ENCODE measurements around the gene SLC6A16. TPM values are rescaled to one million over a fixed set of nuclear protein-coding genes. Genes with fewer than 3 reads are reported as not detected.

SLC6A16 gene
- total and polyA plus RNA-seq, 2 of the 8 experiments (the other 6 are each of a cell fraction or from before 2014, with no cell fraction given): 1.1 to 1.5 TPM

- TF ChIP-seq PHF8 (conservative IDR thresholded peaks at IDR 0.05; ENCODE audit: low read depth, low read length) (no peak), CHD1 (IDR thresholded peaks at IDR 0.05; ENCODE audit: low read depth, low read length) (no peak), TAF7 (optimal IDR thresholded peaks at IDR 0.05; ENCODE audit: borderline replicate concordance, low read depth, low read length) (no peak), ZNF274 (IDR thresholded peaks at IDR 0.05; ENCODE audit: borderline replicate concordance, extremely low read depth, low read length) (no peak), POU5F1 (IDR thresholded peaks at IDR 0.05; ENCODE audit: low read depth, low read length) (no peak), CTBP2 (IDR thresholded peaks at IDR 0.05; ENCODE audit: borderline replicate concordance, insufficient read depth, insufficient read length, low read length) (no peak), CREB1 (IDR thresholded peaks at IDR 0.05) (peak; percentile 28; the same call in 1 of the 2 replicates), EZH2 (IDR thresholded peaks at IDR 0.05; ENCODE audit: low read depth, low read length, severe bottlenecking) (no peak), HDAC6 (IDR thresholded peaks at IDR 0.05; ENCODE audit: low read depth, low read length) (no peak), BCL11A (IDR thresholded peaks at IDR 0.05; ENCODE audit: low read depth in 2 of 2, low read length in 2 of 2) (no peak), RFX5 (IDR thresholded peaks at IDR 0.05; ENCODE audit: borderline replicate concordance, low read depth, low read length) (no peak), CBX5 (IDR thresholded peaks at IDR 0.05; ENCODE audit: low read depth, low read length) (no peak), SIX5 (IDR thresholded peaks at IDR 0.05; ENCODE audit: low read depth, low read length) (no peak), RXRA (IDR thresholded peaks at IDR 0.05; ENCODE audit: insufficient read depth, low read depth, low read length) (no peak), BRCA1 (IDR thresholded peaks at IDR 0.05; ENCODE audit: low read depth, low read length) (no peak), ASH2L (IDR thresholded peaks at IDR 0.05; ENCODE audit: low read length) (no peak), EGR1 (IDR thresholded peaks at IDR 0.05; ENCODE audit: borderline replicate concordance, low read depth, low read length) (no peak), KDM1A (IDR thresholded peaks at IDR 0.05; ENCODE audit: borderline replicate concordance, low read length) (no peak), TEAD4 (IDR thresholded peaks at IDR 0.05; ENCODE audit: low read depth, low read length) (peak; percentile 37; the same call in 1 of the 2 replicates), POLR2A (IDR thresholded peaks at IDR 0.05; ENCODE audit: control extremely low read depth in 1 of 2, low read depth in 2 of 2, low read length in 2 of 2) (no peak), RNF2 (IDR thresholded peaks at IDR 0.05; ENCODE audit: borderline replicate concordance, low read depth, low read length, missing control alignments, poor library complexity, severe bottlenecking) (no peak), SIRT6 (IDR thresholded peaks at IDR 0.05; ENCODE audit: low read length) (no peak)
- TF ChIP-seq, protein P1, sequence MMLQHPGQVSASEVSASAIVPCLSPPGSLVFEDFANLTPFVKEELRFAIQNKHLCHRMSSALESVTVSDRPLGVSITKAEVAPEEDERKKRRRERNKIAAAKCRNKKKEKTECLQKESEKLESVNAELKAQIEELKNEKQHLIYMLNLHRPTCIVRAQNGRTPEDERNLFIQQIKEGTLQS (IDR thresholded peaks at IDR 0.05; ENCODE audit: insufficient read depth, low read depth, low read length): no peak
- TF ChIP-seq, protein P2, sequence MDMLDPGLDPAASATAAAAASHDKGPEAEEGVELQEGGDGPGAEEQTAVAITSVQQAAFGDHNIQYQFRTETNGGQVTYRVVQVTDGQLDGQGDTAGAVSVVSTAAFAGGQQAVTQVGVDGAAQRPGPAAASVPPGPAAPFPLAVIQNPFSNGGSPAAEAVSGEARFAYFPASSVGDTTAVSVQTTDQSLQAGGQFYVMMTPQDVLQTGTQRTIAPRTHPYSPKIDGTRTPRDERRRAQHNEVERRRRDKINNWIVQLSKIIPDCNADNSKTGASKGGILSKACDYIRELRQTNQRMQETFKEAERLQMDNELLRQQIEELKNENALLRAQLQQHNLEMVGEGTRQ (IDR thresholded peaks at IDR 0.05; ENCODE audit: low read length): no peak
These were observed 23.7 kb downstream of the SLC6A16 start (continued) for GRCh38 chr19:49301165-49301865.

Data from H1 (cell line).